ENCODE results near the gene BMP7. TPM values are rescaled to one million over a fixed set of nuclear protein-coding genes. Genes with fewer than 3 reads are reported as not detected.

BMP7 gene
- total and polyA plus RNA-seq, 2 experiments from 2014 or later = 15.9 to 22.8 TPM

- no peak overlapping the region for H3K27ac ChIP-seq (ENCODE audit: low read depth)
- no peak for DNase-seq (ENCODE audit: low spot score)
- ATAC-seq = peak; percentile 49
Observed at GRCh38 chr20:57301026-57301425, 34.6 kb upstream of the BMP7 start.

More at GRCh38 chr20:57301026-57301425, 34.6 kb upstream of the BMP7 start:
- no peak overlapping the region for H3K4me3 Mint-ChIP-seq
- H3F3A ChIP-seq (replicated peaks; ENCODE audit: low read depth) = no peaks in the 10 kb centered on the region
- no peaks in the 10 kb centered on the region for H3K4me1 ChIP-seq (ENCODE audit: insufficient read depth)
- no peak overlapping the region for H3K4me2 ChIP-seq
- no peaks in the 10 kb centered on the region for H4K20me1 ChIP-seq (replicated peaks; ENCODE audit: insufficient read depth)
- H3K36me3 ChIP-seq (ENCODE audit: insufficient read depth) = no peaks in the 10 kb centered on the region
- no peaks in the 10 kb centered on the region for H3K9me2 ChIP-seq (ENCODE audit: insufficient read depth)
- no peak for TF ChIP-seq ZNF114 (CRISPR knock-in tag; IDR thresholded peaks at IDR 0.05)
- no peak for TF ChIP-seq EZH2 (IDR thresholded peaks at IDR 0.05; ENCODE audit: low read depth, unreplicated experiment)
- no peak for TF ChIP-seq NANOG (IDR thresholded peaks at IDR 0.05; ENCODE audit: borderline replicate concordance)
- TF ChIP-seq STAT1 (IDR thresholded peaks at IDR 0.05; ENCODE audit: unreplicated experiment) = no peak
- TF ChIP-seq, protein P1, sequence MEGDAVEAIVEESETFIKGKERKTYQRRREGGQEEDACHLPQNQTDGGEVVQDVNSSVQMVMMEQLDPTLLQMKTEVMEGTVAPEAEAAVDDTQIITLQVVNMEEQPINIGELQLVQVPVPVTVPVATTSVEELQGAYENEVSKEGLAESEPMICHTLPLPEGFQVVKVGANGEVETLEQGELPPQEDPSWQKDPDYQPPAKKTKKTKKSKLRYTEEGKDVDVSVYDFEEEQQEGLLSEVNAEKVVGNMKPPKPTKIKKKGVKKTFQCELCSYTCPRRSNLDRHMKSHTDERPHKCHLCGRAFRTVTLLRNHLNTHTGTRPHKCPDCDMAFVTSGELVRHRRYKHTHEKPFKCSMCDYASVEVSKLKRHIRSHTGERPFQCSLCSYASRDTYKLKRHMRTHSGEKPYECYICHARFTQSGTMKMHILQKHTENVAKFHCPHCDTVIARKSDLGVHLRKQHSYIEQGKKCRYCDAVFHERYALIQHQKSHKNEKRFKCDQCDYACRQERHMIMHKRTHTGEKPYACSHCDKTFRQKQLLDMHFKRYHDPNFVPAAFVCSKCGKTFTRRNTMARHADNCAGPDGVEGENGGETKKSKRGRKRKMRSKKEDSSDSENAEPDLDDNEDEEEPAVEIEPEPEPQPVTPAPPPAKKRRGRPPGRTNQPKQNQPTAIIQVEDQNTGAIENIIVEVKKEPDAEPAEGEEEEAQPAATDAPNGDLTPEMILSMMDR (conservative IDR thresholded peaks at IDR 0.05; ENCODE audit: low read depth in 2 of 2) = no peak
- TF ChIP-seq, protein P2, sequence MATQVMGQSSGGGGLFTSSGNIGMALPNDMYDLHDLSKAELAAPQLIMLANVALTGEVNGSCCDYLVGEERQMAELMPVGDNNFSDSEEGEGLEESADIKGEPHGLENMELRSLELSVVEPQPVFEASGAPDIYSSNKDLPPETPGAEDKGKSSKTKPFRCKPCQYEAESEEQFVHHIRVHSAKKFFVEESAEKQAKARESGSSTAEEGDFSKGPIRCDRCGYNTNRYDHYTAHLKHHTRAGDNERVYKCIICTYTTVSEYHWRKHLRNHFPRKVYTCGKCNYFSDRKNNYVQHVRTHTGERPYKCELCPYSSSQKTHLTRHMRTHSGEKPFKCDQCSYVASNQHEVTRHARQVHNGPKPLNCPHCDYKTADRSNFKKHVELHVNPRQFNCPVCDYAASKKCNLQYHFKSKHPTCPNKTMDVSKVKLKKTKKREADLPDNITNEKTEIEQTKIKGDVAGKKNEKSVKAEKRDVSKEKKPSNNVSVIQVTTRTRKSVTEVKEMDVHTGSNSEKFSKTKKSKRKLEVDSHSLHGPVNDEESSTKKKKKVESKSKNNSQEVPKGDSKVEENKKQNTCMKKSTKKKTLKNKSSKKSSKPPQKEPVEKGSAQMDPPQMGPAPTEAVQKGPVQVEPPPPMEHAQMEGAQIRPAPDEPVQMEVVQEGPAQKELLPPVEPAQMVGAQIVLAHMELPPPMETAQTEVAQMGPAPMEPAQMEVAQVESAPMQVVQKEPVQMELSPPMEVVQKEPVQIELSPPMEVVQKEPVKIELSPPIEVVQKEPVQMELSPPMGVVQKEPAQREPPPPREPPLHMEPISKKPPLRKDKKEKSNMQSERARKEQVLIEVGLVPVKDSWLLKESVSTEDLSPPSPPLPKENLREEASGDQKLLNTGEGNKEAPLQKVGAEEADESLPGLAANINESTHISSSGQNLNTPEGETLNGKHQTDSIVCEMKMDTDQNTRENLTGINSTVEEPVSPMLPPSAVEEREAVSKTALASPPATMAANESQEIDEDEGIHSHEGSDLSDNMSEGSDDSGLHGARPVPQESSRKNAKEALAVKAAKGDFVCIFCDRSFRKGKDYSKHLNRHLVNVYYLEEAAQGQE (IDR thresholded peaks at IDR 0.05; ENCODE audit: unreplicated experiment) = no peak
- TF ChIP-seq ZNF462 (CRISPR knock-in tag; IDR thresholded peaks at IDR 0.05) = no peak
- no peak for TF ChIP-seq ETS1 (IDR thresholded peaks at IDR 0.05)
- no peak for TF ChIP-seq EZH2phosphoT487 (IDR thresholded peaks at IDR 0.05; ENCODE audit: unreplicated experiment)
- no peak for TF ChIP-seq JUNB (IDR thresholded peaks at IDR 0.05; ENCODE audit: unreplicated experiment)
- TF ChIP-seq CREB1 (CRISPR knock-in tag; IDR thresholded peaks at IDR 0.05; ENCODE audit: low read depth) = no peak
- no peak for TF ChIP-seq ZNF331 (CRISPR knock-in tag; IDR thresholded peaks at IDR 0.05; ENCODE audit: low read depth)
- no peak for TF ChIP-seq POLR2AphosphoS5 (IDR thresholded peaks at IDR 0.05; ENCODE audit: low read depth)
- no peak overlapping the region for H2AFZ ChIP-seq
- H3K36me3 Mint-ChIP-seq (ENCODE audit: low read depth) = no peaks in the 10 kb centered on the region
- H3K27me3 ChIP-seq (ENCODE audit: insufficient read depth) = no peaks in the 10 kb centered on the region
- H3K79me2 ChIP-seq (replicated peaks; ENCODE audit: insufficient read depth) = no peaks in the 10 kb centered on the region
- no peaks in the 10 kb centered on the region for H3K9me3 Mint-ChIP-seq
- no peaks in the 10 kb centered on the region for H3K4me1 Mint-ChIP-seq
- H3K4me3 ChIP-seq = no peak overlapping the region
- no peak overlapping the region for H3K27ac Mint-ChIP-seq
- H3K27me3 Mint-ChIP-seq (ENCODE audit: insufficient read depth, low read depth, poor library complexity) = peaks cover 7% of the 10 kb centered on the region

Data from GM23338 (cell line).